GM19328 (cell line): ENCODE data around the gene PDZD8.

Experiments used
- ATAC-seq: cut with Tn5 transposase; IDR thresholded peaks from one replicate; pipeline ENCODE4 v1.9.1; 2021; ENCODE audit warnings: mild to moderate bottlenecking, moderate library complexity; ENCODE audit not compliant: unreplicated experiment

The PDZD8 gene

DNA sequence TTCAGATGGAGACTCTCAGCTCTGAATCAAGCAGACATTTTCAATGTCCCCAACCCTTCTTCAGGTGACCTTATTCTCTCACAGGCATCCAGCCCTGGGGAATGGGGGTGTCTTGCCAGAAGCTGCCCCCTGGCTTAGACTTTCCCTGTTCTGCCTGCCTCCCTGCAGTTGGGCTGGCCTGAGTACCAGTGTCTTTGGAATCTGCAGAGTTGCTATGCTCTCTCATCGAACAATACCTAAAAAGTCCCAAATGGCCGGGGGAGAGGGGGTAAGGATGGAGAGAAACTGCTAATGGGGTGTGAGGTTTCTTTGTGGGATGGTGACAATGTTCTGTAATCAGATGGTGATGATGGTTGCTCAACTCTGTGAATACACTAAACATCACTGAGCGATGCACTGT is 113.7 kb downstream of the PDZD8 start:
- no peak for ATAC-seq

DNA sequence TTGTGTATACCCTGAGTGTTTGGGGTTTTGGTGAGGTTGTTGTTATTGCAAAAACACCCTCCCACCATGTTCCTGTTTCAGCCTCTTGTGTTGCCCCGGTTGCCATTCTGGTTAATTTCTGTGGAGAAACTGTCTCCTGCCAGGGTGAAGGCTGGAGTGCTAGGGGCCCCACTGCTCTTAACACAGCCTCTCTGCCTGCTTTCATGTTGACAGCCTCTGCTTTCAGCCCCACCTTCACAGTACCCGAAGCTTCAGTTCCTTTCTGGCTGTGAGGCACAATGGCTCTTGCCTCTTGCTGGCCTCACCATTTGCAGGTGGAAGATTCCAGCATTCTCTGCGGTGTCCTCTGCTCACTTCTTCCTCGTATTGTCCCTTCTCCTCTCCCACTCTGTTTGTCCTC is 115.2 kb downstream of the PDZD8 start:
- no peak for ATAC-seq

DNA sequence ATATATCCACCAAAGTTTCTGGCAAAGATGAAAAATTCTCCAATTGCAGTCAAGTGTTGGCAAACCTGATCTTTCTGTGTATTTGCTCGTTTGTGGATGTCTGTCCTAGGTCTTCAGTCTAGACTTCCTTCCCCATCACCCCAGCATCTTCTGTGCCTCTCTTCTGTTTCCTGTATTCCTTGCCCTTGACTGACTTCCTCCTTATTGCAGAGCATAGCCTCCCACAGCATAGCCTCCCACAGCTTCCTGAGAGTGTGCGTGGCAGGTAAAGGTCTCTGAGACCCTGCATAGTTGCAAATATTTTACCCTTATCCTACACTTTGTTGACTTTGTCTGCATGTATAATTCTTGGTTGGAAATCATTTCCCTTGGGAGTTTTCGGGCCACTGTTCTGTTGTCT is 116.0 kb downstream of the PDZD8 start:
- no peak for ATAC-seq

GRCh38 chr10:117257721-117258120 is 117.5 kb downstream of the PDZD8 start:
- ATAC-seq: no peak

GRCh38 chr10:117256910-117257309 is 118.3 kb downstream of the PDZD8 start:
- ATAC-seq: no peak

DNA sequence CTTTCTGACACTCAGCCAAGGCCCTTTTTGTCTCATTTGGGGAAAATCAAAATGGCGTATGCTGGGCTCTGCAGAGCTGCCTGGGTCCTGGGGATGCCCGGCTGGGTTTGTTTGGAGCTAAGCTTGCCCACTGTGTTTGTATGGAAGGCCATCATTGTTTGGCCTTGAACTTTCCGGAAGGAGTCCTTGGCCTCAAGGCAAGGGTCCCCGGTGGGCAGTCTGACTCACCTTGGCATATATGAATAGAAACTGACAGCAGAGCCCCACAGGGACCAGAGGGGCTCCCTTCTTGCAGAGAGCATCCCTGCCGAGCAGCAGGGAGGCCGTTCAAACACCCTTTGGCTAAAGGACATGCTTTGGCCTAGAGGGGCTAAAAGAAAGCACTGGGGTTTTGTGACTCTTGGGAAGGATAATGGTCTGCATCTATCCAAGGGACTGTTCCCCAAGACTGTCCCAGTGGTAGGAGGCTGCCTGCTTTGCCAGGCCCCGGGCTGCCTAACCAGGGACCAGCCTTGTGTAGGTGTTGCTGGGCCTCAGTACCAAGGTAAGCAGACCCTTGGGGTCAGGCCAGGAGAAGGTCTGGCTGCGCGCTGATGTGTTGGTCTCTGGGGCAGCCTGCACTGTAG is 119.3 kb downstream of the PDZD8 start:
- no peak for ATAC-seq

- no peak for ATAC-seq
These were observed 120.2 kb downstream of the PDZD8 start for GRCh38 chr10:117254774-117255735.

DNA sequence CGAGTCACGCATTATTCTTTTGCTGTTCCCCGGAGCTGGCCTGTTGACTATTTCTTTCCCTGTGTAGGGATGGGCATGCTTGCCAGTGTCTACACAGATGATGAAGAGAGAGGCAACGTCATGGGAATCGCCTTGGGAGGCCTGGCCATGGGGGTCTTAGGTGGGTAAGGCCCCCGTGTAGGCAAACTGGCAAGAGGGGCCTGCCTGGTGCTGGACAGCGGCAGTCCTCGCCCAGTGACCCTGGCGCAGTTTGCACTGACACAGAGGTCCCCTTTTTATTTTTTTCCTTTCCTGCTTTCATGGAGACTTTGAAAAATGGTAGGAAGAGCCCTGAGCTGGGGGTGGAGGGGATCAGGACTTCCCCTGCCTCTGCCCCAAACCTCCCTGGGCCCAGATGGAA is 120.9 kb downstream of the PDZD8 start:
- ATAC-seq: no peak

- no peak for ATAC-seq
These were observed 121.3 kb downstream of the PDZD8 start for GRCh38 chr10:117253908-117254307.

GRCh38 chr10:117250411-117250810 is 124.8 kb downstream of the PDZD8 start:
- no peak for ATAC-seq

GRCh38 chr10:117249493-117250093 is 125.6 kb downstream of the PDZD8 start:
- no peak for ATAC-seq

DNA sequence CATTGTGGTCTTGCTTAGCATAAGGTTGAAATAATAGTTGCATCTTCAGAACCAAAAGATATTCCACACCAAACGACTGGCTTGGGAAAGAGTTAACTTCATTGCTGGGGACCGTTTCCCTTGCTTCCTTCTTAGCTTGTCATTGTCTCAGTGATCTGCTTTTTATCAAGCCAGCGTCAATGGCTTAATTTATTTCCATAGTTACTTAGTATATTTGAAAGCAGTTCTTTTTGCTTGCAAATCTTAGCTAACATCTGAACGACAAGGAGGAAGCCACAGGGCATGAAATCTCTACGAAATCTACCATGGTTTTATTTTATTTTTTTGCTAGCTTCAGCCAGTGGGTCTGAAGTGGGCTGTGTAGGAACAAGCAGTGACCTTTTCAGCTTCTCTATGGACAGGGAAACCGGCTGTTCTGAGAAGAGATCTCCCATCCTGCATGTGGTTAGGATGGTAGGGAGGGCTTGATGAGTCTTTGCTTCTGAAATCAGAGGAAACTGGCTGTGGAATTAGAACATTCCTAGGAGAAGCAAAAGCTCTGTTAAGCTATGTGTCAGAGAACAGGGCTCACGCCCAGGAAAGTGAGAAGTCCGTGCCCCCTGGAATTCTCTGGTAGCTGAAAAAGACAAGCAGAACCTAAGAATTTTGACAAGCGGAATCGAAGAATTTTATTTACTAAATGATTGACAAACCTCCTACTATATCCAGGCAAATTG is 126.3 kb downstream of the PDZD8 start:
- ATAC-seq: no peak

GRCh38 chr10:117246997-117247671 is 128.1 kb downstream of the PDZD8 start:
- ATAC-seq: no peak

- no peak for ATAC-seq
These were observed 132.8 kb downstream of the PDZD8 start for GRCh38 chr10:117242463-117242832.

DNA sequence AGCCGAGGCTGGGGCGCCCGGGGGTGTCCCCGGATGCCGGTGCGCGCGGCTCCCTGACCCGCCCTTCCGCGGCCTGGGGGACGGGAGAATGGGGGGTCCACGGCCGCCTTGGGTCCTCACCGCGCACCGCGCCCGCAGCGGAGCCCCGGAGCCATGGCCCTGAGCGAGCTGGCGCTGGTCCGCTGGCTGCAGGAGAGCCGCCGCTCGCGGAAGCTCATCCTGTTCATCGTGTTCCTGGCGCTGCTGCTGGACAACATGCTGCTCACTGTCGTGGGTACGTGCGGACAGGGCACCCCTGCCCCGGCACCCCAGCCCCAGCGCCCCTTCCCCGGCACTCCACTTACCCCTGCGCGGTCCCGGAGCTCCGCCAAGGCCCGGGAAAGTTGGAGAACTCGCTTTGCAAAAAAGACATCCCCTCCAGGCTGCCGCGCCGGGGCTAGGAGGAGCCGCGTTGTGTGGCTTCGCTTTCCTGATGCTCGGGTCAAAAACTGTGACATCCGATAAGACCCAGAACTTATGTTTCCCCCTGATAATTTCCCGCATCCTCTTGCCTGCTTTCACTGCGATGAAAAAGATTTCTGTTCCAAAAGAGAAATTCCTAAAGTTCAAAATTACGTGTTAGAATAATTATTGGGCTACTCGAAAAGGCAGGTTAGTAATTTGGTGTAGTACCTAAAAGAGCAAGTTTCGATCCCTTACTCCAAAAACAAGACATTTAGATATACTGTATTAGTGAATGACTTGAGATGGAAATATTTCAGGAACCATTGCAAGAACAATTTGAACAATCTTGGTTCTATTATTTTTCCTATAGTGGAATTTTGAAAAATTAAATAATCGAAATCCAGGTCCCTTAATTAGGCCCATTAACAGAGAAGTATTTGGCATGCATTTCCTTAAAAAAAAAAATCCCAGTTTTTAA is 133.4 kb downstream of the PDZD8 start:
- no peak for ATAC-seq

GRCh38 chr10:117240621-117241529 is 134.4 kb downstream of the PDZD8 start, which contains the start of gene SLC18A2:
TSS of gene SLC18A2 (plus strand) at chr10:117241114. CDS start at chr10:117241694, 580 bp downstream.
- no peak for ATAC-seq

- no peak for ATAC-seq
These were observed 135.3 kb downstream of the PDZD8 start for GRCh38 chr10:117239721-117240620.
